ENCODE measurements around the gene SLC35F4.

Gene SLC35F4

GRCh38 chr14:57687416-57687815, 178.5 kb downstream of the SLC35F4 start:
- TF ChIP-seq SIN3A (IDR thresholded peaks at IDR 0.05; ENCODE audit: borderline replicate concordance, insufficient read depth, low read length) (no peak), TAF1 (IDR thresholded peaks at IDR 0.05; ENCODE audit: borderline replicate concordance, insufficient read depth, low read length) (no peak), FOXP2 (optimal IDR thresholded peaks at IDR 0.05; ENCODE audit: borderline replicate concordance, extremely low read depth, extremely low read length, insufficient read depth) (no peak), POLR2AphosphoS5 (IDR thresholded peaks at IDR 0.05; ENCODE audit: low read depth, low read length) (no peak), REST (IDR thresholded peaks at IDR 0.05; ENCODE audit: insufficient read depth in 1 of 2, low read depth in 2 of 2, low read length in 2 of 2) (no peak)

- no peak for TF ChIP-seq POLR2AphosphoS5 (IDR thresholded peaks at IDR 0.05; ENCODE audit: low read depth, low read length)
- no peak for TF ChIP-seq FOXP2 (optimal IDR thresholded peaks at IDR 0.05; ENCODE audit: borderline replicate concordance, extremely low read depth, extremely low read length, insufficient read depth)
- TF ChIP-seq SIN3A (IDR thresholded peaks at IDR 0.05; ENCODE audit: borderline replicate concordance, insufficient read depth, low read length): no peak
- no peak for TF ChIP-seq REST (IDR thresholded peaks at IDR 0.05; ENCODE audit: insufficient read depth in 1 of 2, low read depth in 2 of 2, low read length in 2 of 2)
- no peak for TF ChIP-seq TAF1 (IDR thresholded peaks at IDR 0.05; ENCODE audit: borderline replicate concordance, insufficient read depth, low read length)
Measured at GRCh38 chr14:57686304-57686703, 179.6 kb downstream of the SLC35F4 start.

- TF ChIP-seq FOXP2 (optimal IDR thresholded peaks at IDR 0.05; ENCODE audit: borderline replicate concordance, extremely low read depth, extremely low read length, insufficient read depth): no peak
- no peak for TF ChIP-seq TAF1 (IDR thresholded peaks at IDR 0.05; ENCODE audit: borderline replicate concordance, insufficient read depth, low read length)
- TF ChIP-seq POLR2AphosphoS5 (IDR thresholded peaks at IDR 0.05; ENCODE audit: low read depth, low read length): no peak
- TF ChIP-seq REST (IDR thresholded peaks at IDR 0.05; ENCODE audit: insufficient read depth in 1 of 2, low read depth in 2 of 2, low read length in 2 of 2): no peak
- TF ChIP-seq SIN3A (IDR thresholded peaks at IDR 0.05; ENCODE audit: borderline replicate concordance, insufficient read depth, low read length): no peak
Measured at GRCh38 chr14:57671021-57671420, 194.9 kb downstream of the SLC35F4 start.

GRCh38 chr14:57660208-57660607, 205.7 kb downstream of the SLC35F4 start:
- no peak for TF ChIP-seq SIN3A (IDR thresholded peaks at IDR 0.05; ENCODE audit: borderline replicate concordance, insufficient read depth, low read length)
- TF ChIP-seq TAF1 (IDR thresholded peaks at IDR 0.05; ENCODE audit: borderline replicate concordance, insufficient read depth, low read length): no peak
- no peak for TF ChIP-seq FOXP2 (optimal IDR thresholded peaks at IDR 0.05; ENCODE audit: borderline replicate concordance, extremely low read depth, extremely low read length, insufficient read depth)
- no peak for TF ChIP-seq POLR2AphosphoS5 (IDR thresholded peaks at IDR 0.05; ENCODE audit: low read depth, low read length)

GRCh38 chr14:57659052-57659451, 206.8 kb downstream of the SLC35F4 start:
- TF ChIP-seq SIN3A (IDR thresholded peaks at IDR 0.05; ENCODE audit: borderline replicate concordance, insufficient read depth, low read length): no peak
- no peak for TF ChIP-seq FOXP2 (optimal IDR thresholded peaks at IDR 0.05; ENCODE audit: borderline replicate concordance, extremely low read depth, extremely low read length, insufficient read depth)
- no peak for TF ChIP-seq TAF1 (IDR thresholded peaks at IDR 0.05; ENCODE audit: borderline replicate concordance, insufficient read depth, low read length)
- TF ChIP-seq POLR2AphosphoS5 (IDR thresholded peaks at IDR 0.05; ENCODE audit: low read depth, low read length): no peak
- TF ChIP-seq REST (IDR thresholded peaks at IDR 0.05; ENCODE audit: insufficient read depth in 1 of 2, low read depth in 2 of 2, low read length in 2 of 2): no peak

Data from PFSK-1 (cell line).